Activated naive CD8-positive, alpha-beta T cell treated with anti-CD3 and anti-CD28 coated beads, Interleukin-2, amount 50 U/mL, for 24 hours (primary cell): ENCODE measurements around the gene PTTG2.
"Not testable (repeated sequence)": the region's sequence is repeated elsewhere in the genome, so short reads cannot be mapped to it uniquely, and the experiment has no call there.

Experiments used
- ATAC-seq: fragments of 150-1000 bp; cut with Tn5 transposase; one replicate; pipeline ENCODE4 v1.10.0; 2021
- DNase-seq: peaks from one replicate; pipeline ENCODE4 v3.0.0; 2021
- H3K27ac Mint-ChIP-seq: one replicate; pipeline ENCODE4 v1.8.0; 2021; ENCODE audit warnings: mild to moderate bottlenecking, mixed read lengths
- H3K27me3 Mint-ChIP-seq: one replicate; pipeline ENCODE4 v1.8.0; 2021; ENCODE audit warnings: mixed read lengths
- H3K36me3 Mint-ChIP-seq: one replicate; pipeline ENCODE4 v1.8.0; 2021; ENCODE audit warnings: low read depth, mixed read lengths
- H3K4me1 Mint-ChIP-seq: one replicate; pipeline ENCODE4 v1.8.0; 2021; ENCODE audit warnings: mixed read lengths
- H3K4me3 Mint-ChIP-seq: one replicate; pipeline ENCODE4 v1.8.0; 2021; ENCODE audit warnings: mild to moderate bottlenecking, moderate library complexity, mixed read lengths
- H3K9me3 Mint-ChIP-seq: one replicate; pipeline ENCODE4 v1.8.0; 2021; ENCODE audit warnings: mixed read lengths

The PTTG2 gene

GRCh38 chr4:37960098-37960497 lies at the start of gene PTTG2:
Gene PTTG2 (plus strand): TSS chr4:37960398. CDS start chr4:37960435, 37 bp downstream.
- Mint-ChIP-seq H3K36me3 (peaks cover 1% of the 10 kb centered on the region), H3K4me1 (peaks cover 11% of the 10 kb centered on the region), H3K9me3 (no peaks in the 10 kb centered on the region), H3K27me3 (no peaks in the 10 kb centered on the region), H3K27ac (no peak within 1 kb of the TSS), H3K4me3 (no peak within 1 kb of the TSS)
- ATAC-seq (no peak), DNase-seq (no peak)

DNA sequence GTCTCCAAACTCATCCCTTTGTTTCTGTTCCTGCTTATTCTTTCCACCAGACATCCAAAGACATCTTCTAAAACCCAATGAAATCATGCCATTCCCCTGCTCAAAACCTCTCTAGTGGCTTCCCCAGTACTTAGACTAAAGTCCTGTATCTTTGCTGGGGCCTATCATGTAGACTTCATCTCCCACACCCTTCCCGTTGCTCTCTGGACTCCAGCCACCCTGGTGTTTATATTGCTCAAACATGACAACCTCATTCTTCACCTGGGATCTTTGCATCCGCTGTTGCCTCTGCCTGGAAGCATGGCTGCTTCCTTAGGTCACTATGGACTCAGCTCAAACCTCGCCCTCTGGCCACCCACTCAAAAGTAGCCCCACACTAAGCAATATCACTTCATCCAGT lies 45.7 kb upstream of the PTTG2 start:
- H3K27ac Mint-ChIP-seq, result no peak overlapping the region
- H3K27me3 Mint-ChIP-seq, result no peaks in the 10 kb centered on the region
- ATAC-seq (no peak), DNase-seq (no peak)
- no peak overlapping the region for H3K4me3 Mint-ChIP-seq
- no peaks in the 10 kb centered on the region for H3K36me3 Mint-ChIP-seq
- no peaks in the 10 kb centered on the region for H3K9me3 Mint-ChIP-seq
- H3K4me1 Mint-ChIP-seq, result peaks cover 9% of the 10 kb centered on the region

- DNase-seq (no peak), ATAC-seq (no peak)
- Mint-ChIP-seq H3K27me3 (no peaks in the 10 kb centered on the region), H3K27ac (no peak overlapping the region), H3K4me1 (peaks cover 9% of the 10 kb centered on the region), H3K4me3 (no peak overlapping the region), H3K36me3 (peaks cover 2% of the 10 kb centered on the region), H3K9me3 (no peaks in the 10 kb centered on the region)
Observed at GRCh38 chr4:37917388-37917787, 42.8 kb upstream of the PTTG2 start.

GRCh38 chr4:37918653-37919052 lies 41.5 kb upstream of the PTTG2 start:
- DNase-seq (no peak), ATAC-seq (no peak)
- no peaks in the 10 kb centered on the region for H3K9me3 Mint-ChIP-seq
- peaks cover 11% of the 10 kb centered on the region for H3K4me1 Mint-ChIP-seq
- no peak overlapping the region for H3K4me3 Mint-ChIP-seq
- H3K27me3 Mint-ChIP-seq, result no peaks in the 10 kb centered on the region
- peaks cover 3% of the 10 kb centered on the region for H3K36me3 Mint-ChIP-seq
- H3K27ac Mint-ChIP-seq, result no peak overlapping the region

DNA sequence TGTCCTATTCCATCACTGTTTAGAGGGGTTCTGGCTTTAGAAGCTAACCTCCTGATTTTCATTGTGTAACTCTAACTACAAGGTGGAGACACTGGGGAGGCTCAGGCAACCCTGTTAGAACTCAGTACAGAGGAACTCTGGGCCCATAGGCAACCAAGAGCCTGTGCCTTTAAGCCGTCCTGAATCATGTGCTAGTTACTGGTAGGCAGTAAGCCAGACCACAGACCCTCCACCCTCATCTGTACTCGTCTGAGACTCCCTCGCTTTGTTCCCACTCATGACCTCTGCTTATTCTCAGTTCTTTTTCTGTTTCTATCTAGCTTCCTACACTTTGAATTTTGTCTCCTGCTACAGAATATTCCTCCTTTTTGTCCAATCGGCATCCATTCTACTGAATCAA lies 37.9 kb upstream of the PTTG2 start:
- no peaks in the 10 kb centered on the region for H3K27me3 Mint-ChIP-seq
- H3K4me3 Mint-ChIP-seq, result no peak overlapping the region
- ATAC-seq (peak; percentile 69), DNase-seq (no peak)
- H3K27ac Mint-ChIP-seq, result no peak overlapping the region
- H3K9me3 Mint-ChIP-seq, result no peaks in the 10 kb centered on the region
- peaks cover 17% of the 10 kb centered on the region for H3K4me1 Mint-ChIP-seq
- peaks cover 3% of the 10 kb centered on the region for H3K36me3 Mint-ChIP-seq

- not testable (repeated sequence) for ATAC-seq, DNase-seq, H3K27me3 Mint-ChIP-seq, H3K9me3 Mint-ChIP-seq, H3K4me3 Mint-ChIP-seq, H3K27ac Mint-ChIP-seq, H3K36me3 Mint-ChIP-seq
- peaks cover 22% of the 10 kb centered on the region for H3K4me1 Mint-ChIP-seq
Observed at GRCh38 chr4:37923089-37923488, 37.1 kb upstream of the PTTG2 start.

- Mint-ChIP-seq H3K27ac (no peak overlapping the region), H3K4me1 (peaks cover 40% of the 10 kb centered on the region)
- no peak for ATAC-seq
Observed at GRCh38 chr4:37924946-37925345, 35.3 kb upstream of the PTTG2 start.

DNA sequence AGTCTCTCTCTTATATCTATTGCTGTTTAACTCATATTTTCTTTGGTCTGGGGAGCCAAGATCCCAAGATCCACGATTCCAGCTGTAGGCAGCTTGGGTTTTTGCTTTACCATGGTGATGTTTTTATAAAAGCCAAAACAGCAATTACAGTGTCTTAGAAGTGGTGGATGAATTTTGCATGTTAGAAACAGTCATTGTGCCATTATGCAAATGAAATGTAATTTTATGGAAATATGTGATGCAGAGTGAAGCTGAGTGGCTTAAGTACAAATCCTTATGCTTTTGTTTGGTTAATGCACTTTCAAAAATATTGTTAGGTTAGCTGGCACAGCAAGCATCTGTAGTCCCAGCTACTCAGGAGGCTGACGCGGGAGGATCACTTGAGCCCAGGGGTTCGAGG lies 32.8 kb upstream of the PTTG2 start:
- Mint-ChIP-seq H3K4me1 (peaks cover 34% of the 10 kb centered on the region), H3K27ac (no peak overlapping the region), H3K27me3 (no peaks in the 10 kb centered on the region), H3K36me3 (peaks cover 7% of the 10 kb centered on the region), H3K4me3 (no peak overlapping the region), H3K9me3 (no peaks in the 10 kb centered on the region)
- DNase-seq (no peak), ATAC-seq (no peak)

More at GRCh38 chr4:37924946-37925345, 35.3 kb upstream of the PTTG2 start:
- no peak for DNase-seq
- Mint-ChIP-seq H3K27me3 (no peaks in the 10 kb centered on the region), H3K4me3 (no peak overlapping the region), H3K9me3 (no peaks in the 10 kb centered on the region), H3K36me3 (peaks cover 8% of the 10 kb centered on the region)

DNA sequence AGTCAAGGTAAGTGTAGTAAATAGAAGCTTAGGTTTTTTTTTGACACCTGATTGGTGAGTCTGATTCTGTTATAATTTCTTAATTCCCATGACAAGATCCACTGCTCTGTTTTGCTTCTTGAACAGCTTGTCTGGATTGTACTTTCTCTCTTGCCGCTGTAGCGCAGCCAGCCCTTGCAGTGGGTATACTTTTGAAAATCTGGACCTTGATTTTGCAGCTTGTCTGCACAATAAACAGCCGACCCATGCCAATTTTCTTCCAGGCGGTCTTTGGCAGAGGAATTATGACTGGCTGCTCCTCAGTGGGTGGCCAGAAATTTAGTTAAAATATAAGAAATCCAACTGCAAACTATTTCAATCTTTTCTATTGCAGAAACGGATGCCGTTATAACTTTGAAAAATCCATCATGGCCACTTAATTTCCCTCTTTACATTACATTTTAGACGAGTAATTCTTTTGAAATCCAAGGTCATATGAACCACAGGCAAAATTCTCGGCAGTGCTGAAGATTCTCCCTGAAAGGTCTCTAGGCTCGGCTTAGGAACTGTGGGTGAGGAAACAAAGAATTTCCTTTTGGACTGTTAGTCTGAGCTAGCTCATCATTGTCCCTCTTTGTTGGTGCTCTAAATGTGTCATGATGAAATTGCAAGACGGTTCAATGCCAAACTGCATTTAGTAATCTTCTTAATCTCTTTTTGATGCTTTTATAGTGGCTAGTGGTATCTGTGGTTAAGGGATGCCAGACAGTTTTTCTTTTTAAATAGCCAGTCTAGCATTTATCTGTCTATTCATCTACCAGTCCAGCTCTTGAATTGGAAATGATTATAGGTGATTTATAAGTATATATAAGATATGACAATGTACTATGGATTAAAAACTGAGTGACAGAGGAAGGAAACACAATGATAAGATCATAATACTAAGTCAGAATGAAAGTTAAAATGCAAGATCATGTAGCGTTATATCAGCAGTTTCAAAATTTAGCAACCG lies 31.5 kb upstream of the PTTG2 start:
- Mint-ChIP-seq H3K4me3 (no peak overlapping the region), H3K4me1 (peaks cover 33% of the 10 kb centered on the region), H3K27me3 (no peaks in the 10 kb centered on the region), H3K9me3 (no peaks in the 10 kb centered on the region), H3K27ac (no peak overlapping the region), H3K36me3 (peaks cover 8% of the 10 kb centered on the region)
- no peak for DNase-seq
- ATAC-seq, result peak; percentile 45

- H3K36me3 Mint-ChIP-seq, result peaks cover 16% of the 10 kb centered on the region
Observed at GRCh38 chr4:37934096-37934495, 26.1 kb upstream of the PTTG2 start.

DNA sequence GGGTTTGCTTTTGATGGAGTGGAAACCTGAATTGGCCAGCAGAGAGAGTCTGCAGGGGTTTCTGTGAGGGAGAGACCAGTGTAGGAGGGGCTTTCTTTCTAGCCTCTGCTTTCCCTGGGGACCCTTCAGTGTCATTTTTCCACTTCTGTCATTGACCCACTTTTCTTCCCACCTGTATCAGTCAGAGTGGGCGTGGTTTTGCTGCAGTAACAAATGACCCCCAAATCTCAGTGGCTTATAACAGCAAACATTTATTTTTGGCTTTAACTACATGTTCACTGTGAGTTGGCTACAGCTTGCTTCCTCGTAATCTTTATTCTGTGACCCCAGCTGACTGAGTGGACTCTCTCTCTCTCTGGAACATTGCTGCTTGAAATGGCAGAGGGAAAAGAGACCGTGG lies 25.6 kb upstream of the PTTG2 start:
- Mint-ChIP-seq H3K9me3 (no peaks in the 10 kb centered on the region), H3K4me3 (no peak overlapping the region), H3K36me3 (peaks cover 15% of the 10 kb centered on the region), H3K4me1 (peaks cover 10% of the 10 kb centered on the region), H3K27me3 (no peaks in the 10 kb centered on the region), H3K27ac (no peak overlapping the region)
- ATAC-seq (no peak), DNase-seq (no peak)

More at GRCh38 chr4:37934096-37934495, 26.1 kb upstream of the PTTG2 start:
- Mint-ChIP-seq H3K4me1 (peaks cover 14% of the 10 kb centered on the region), H3K4me3 (no peak overlapping the region), H3K27me3 (no peaks in the 10 kb centered on the region), H3K9me3 (no peaks in the 10 kb centered on the region), H3K27ac (no peak overlapping the region)
- ATAC-seq (no peak), DNase-seq (no peak)

DNA sequence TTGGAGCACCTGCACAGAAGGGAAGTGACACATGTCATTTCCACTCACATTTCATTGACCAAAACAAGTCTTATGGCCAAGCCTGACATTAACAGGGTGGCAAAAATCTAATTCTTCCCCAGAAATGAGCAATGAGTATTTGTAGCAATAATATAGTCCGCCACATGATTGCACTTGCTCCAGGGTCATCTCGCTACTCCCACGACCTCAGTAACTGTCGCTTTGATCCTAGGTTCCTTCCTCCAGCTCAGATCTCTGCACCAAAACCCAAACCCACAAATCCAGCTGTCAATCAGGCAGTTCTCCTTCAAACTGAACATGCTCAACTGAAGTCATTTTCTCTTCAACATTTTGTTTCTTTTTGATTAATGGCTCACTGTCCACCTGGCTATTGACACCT lies 25.2 kb upstream of the PTTG2 start:
- no peak for DNase-seq
- H3K36me3 Mint-ChIP-seq, result peaks cover 10% of the 10 kb centered on the region

GRCh38 chr4:37936889-37937498 lies 23.2 kb upstream of the PTTG2 start:
- ATAC-seq (no peak), DNase-seq (no peak)
- H3K36me3 Mint-ChIP-seq, result peaks cover 10% of the 10 kb centered on the region
- no peak overlapping the region for H3K27ac Mint-ChIP-seq
- no peaks in the 10 kb centered on the region for H3K9me3 Mint-ChIP-seq
- no peaks in the 10 kb centered on the region for H3K27me3 Mint-ChIP-seq
- H3K4me3 Mint-ChIP-seq, result no peak overlapping the region
- H3K4me1 Mint-ChIP-seq, result peaks cover 2% of the 10 kb centered on the region

More for the DNA sequence above, 25.2 kb upstream of the PTTG2 start:
- no peaks in the 10 kb centered on the region for H3K27me3 Mint-ChIP-seq
- ATAC-seq, result no peak
- H3K4me3 Mint-ChIP-seq, result no peak overlapping the region
- H3K27ac Mint-ChIP-seq, result no peak overlapping the region
- peaks cover 5% of the 10 kb centered on the region for H3K4me1 Mint-ChIP-seq
- H3K9me3 Mint-ChIP-seq, result no peaks in the 10 kb centered on the region

DNA sequence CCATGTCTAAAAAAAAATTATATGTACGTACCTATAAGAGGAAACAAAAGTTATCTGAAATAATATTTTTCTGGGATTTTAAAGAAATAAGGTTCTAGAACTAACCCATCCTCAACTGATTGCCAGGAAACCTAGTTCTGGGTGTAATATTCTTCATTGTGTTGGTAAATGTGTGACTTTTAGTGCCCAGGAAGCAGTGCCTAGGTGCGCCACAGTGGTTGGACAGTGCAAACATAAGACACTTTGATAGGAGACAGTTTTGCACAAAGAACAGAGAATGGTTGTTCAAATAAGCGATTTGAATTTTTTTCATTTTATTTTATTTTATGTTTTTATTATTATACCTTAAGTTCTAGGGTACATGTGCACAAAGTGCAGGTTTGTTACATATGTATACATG lies 22.0 kb upstream of the PTTG2 start:
- DNase-seq (no peak), ATAC-seq (no peak)
- Mint-ChIP-seq H3K36me3 (peaks cover 10% of the 10 kb centered on the region), H3K9me3 (no peaks in the 10 kb centered on the region), H3K27ac (no peak overlapping the region), H3K27me3 (no peaks in the 10 kb centered on the region), H3K4me3 (no peak overlapping the region), H3K4me1 (peaks cover 2% of the 10 kb centered on the region)
